ENCODE data around the gene GORASP1. TPM values are rescaled to one million over a fixed set of nuclear protein-coding genes. Genes with fewer than 3 reads are reported as not detected.

Gene GORASP1
- total and polyA plus RNA-seq, 12 donors, result 24.3 to 66.2 (median 46.6) TPM

GRCh38 chr3:39127908-39128304, 20.5 kb upstream of the GORASP1 start:
- DNase-seq, result no peak
- Histone ChIP-seq H3K27ac (no peak overlapping the region), H3K9me3 (replicated peaks in 1 of 3) (no peaks in the 10 kb centered on the region), H3K36me3 (replicated peaks in 1 of 2) (no peaks in the 10 kb centered on the region), H3K4me1 (replicated peaks in 1 of 2) (no peaks in the 10 kb centered on the region), H3K27me3 (no peaks in the 10 kb centered on the region), H3K4me3 (no peak overlapping the region)
- no peak for TF ChIP-seq CTCF (IDR thresholded peaks at IDR 0.05)
- TF ChIP-seq POLR2A (IDR thresholded peaks at IDR 0.05), result no peak
- WGBS, 4 donors, result 30 to 52% (median 38%) methylated on average over 1 of the region's 1 CpG
- intact Hi-C loops (cut with DNase I), result loop anchor here (5.0 to 10.0 kb wide), 2 partner anchors 159 to 167 kb away; no protein-coding TSS in a partner anchor

GRCh38 chr3:39127269-39127907, 20.0 kb upstream of the GORASP1 start:
- H3K27me3 ChIP-seq, result no peaks in the 10 kb centered on the region
- DNase-seq, result no peak
- TF ChIP-seq POLR2A (IDR thresholded peaks at IDR 0.05), result no peak
- no peak for TF ChIP-seq CTCF (IDR thresholded peaks at IDR 0.05)
- no peak overlapping the region for H3K4me3 ChIP-seq
- H3K27ac ChIP-seq, result no peak overlapping the region
- no peaks in the 10 kb centered on the region for H3K9me3 ChIP-seq (replicated peaks in 1 of 3)
- intact Hi-C loops (cut with DNase I), result loop anchor here (5.0 to 10.0 kb wide), 2 partner anchors 160 to 167 kb away; no protein-coding TSS in a partner anchor
- no peaks in the 10 kb centered on the region for H3K36me3 ChIP-seq (replicated peaks in 1 of 2)
- WGBS, 4 donors, result 76 to 88% (median 80%) methylated on average over 4 to 7 of the region's 7 CpGs
- no peaks in the 10 kb centered on the region for H3K4me1 ChIP-seq (replicated peaks in 1 of 2)

- H3K4me3 ChIP-seq, result no peak overlapping the region
- TF ChIP-seq CTCF (IDR thresholded peaks at IDR 0.05) (peak; percentile 24 to 70 (median 59)), POLR2A (IDR thresholded peaks at IDR 0.05) (no peak)
- intact Hi-C loops (cut with DNase I), result loop anchor here (5.0 to 10.0 kb wide), 2 partner anchors 161 to 168 kb away; no protein-coding TSS in a partner anchor
- H3K27ac ChIP-seq, result no peak overlapping the region
- no peaks in the 10 kb centered on the region for H3K9me3 ChIP-seq (replicated peaks in 1 of 3)
- no peaks in the 10 kb centered on the region for H3K27me3 ChIP-seq
- 40 to 71% (median 61%) methylated on average over 3 to 6 of the region's 6 CpGs for WGBS, 4 donors
- DNase-seq, result peak in 4 of 7 donors; percentile 63 to 81 (median 64)
- H3K4me1 ChIP-seq (replicated peaks in 1 of 2), result no peaks in the 10 kb centered on the region
- no peaks in the 10 kb centered on the region for H3K36me3 ChIP-seq (replicated peaks in 1 of 2)
These were observed 19.2 kb upstream of the GORASP1 start for GRCh38 chr3:39126532-39127071.

- TF ChIP-seq CTCF (IDR thresholded peaks at IDR 0.05) (no peak), POLR2A (IDR thresholded peaks at IDR 0.05) (no peak)
- Histone ChIP-seq H3K36me3 (replicated peaks in 1 of 2) (no peaks in the 10 kb centered on the region), H3K9me3 (replicated peaks in 1 of 3) (no peaks in the 10 kb centered on the region), H3K4me1 (replicated peaks in 1 of 2) (no peaks in the 10 kb centered on the region), H3K27me3 (no peaks in the 10 kb centered on the region), H3K27ac (no peak overlapping the region), H3K4me3 (no peak overlapping the region)
- 62 to 80% (median 74%) methylated on average over 7 to 12 of the region's 12 CpGs for WGBS, 4 donors
- no peak for DNase-seq
- intact Hi-C loops (cut with DNase I), result loop anchor here (5.0 to 10.0 kb wide), 2 partner anchors 161 to 169 kb away; no protein-coding TSS in a partner anchor
These were observed 18.5 kb upstream of the GORASP1 start for GRCh38 chr3:39125841-39126500.

All from adrenal gland (tissue), 12 donors.